Thymus (tissue), 11 donors: Measurements from ENCODE around the gene GGACT. TPM values are rescaled to one million over a fixed set of nuclear protein-coding genes. Genes with fewer than 3 reads are reported as not detected.
A peak's percentile ranks its signal among the peaks of the same experiment; 100 is the strongest.
"Not testable (repeated sequence)": the region's sequence is repeated elsewhere in the genome, so short reads cannot be mapped to it uniquely, and the experiment has no call there.

Experiments used
- DNase-seq, 9 donors: peaks; one replicate each; pipeline ENCODE4 v3.0.0-alpha.2; 2013; ENCODE audit warnings: low spot score in 9 of 9, low read depth in 6 of 9, missing footprints in 1 of 9
- H3K27ac ChIP-seq, 2 donors: one replicate each; pipeline ENCODE4 v1.5.1; 2013; ENCODE audit warnings: control low read depth in 1 of 2, low read depth in 1 of 2, low read length in 1 of 2, mild to moderate bottlenecking in 1 of 2, moderate library complexity in 1 of 2
- H3K27me3 ChIP-seq, 2 donors: one replicate each; pipeline ENCODE4 v1.5.1; 2013; ENCODE audit warnings: low read length in 1 of 2; ENCODE audit not compliant: control insufficient read depth in 2 of 2, insufficient read depth in 1 of 2
- H3K36me3 ChIP-seq, 2 donors: one replicate each; pipeline ENCODE4 v1.5.1; 2013; ENCODE audit warnings: low read length in 1 of 2, mild to moderate bottlenecking in 1 of 2, moderate library complexity in 1 of 2; ENCODE audit not compliant: control insufficient read depth in 2 of 2, insufficient read depth in 2 of 2
- H3K4me1 ChIP-seq, 2 donors: one replicate each; pipeline ENCODE4 v1.5.1; 2013; ENCODE audit warnings: low read length in 2 of 2; ENCODE audit not compliant: control insufficient read depth in 2 of 2, insufficient read depth in 2 of 2
- H3K4me3 ChIP-seq, 2 donors: one replicate each; pipeline ENCODE4 v1.5.1; 2013; ENCODE audit warnings: low read length in 2 of 2, control low read depth in 1 of 2, mild to moderate bottlenecking in 1 of 2
- H3K9me3 ChIP-seq, 2 donors: one replicate each; pipeline ENCODE4 v1.5.1; 2013; ENCODE audit warnings: low read length in 1 of 2, mild to moderate bottlenecking in 1 of 2; ENCODE audit not compliant: control insufficient read depth in 2 of 2, insufficient read depth in 1 of 2
- WGBS: extraction: QIAGEN DNeasy Blood & Tissue Kit; methylation state at CpG from one replicate; pipeline ENCODE4 v1.1.7; 2013; 5-methylcytosine and 5-hydroxymethylcytosine counted together
- polyA plus RNA-seq: library from polyadenylated mRNA; stranded (reverse); fragments of 200-250 nt; gene quantifications from one replicate; pipeline ENCODE4 v1.2.3, GENCODE V29; 2013
- total RNA-seq: library from RNA; stranded (reverse); fragments of 120-200 nt; gene quantifications from one replicate; pipeline ENCODE4 v1.2.4, GENCODE V29; 2013
- donor health status: healthy.

Gene GGACT
- total and polyA plus RNA-seq, 2 donors: 3.5 to 4.4 TPM

GRCh38 chr13:100589178-100589725 is 663 bp upstream of the GGACT start:
- Histone ChIP-seq H3K27me3 (no peaks in the 10 kb centered on the region), H3K9me3 (no peaks in the 10 kb centered on the region), H3K4me1 (peaks cover 3 to 16% of the 10 kb centered on the region in 2 donors), H3K36me3 (no peaks in the 10 kb centered on the region), H3K27ac (no peak overlapping the region), H3K4me3 (peak overlapping the region in 1 of 2 donors; percentile 22)
- no peak for DNase-seq
- WGBS: 85% methylated on average over 6 of the region's 6 CpGs

GRCh38 chr13:100584896-100585295 is 3.7 kb downstream of the GGACT start:
- H3K4me3 ChIP-seq: no peak overlapping the region
- H3K27ac ChIP-seq: no peak overlapping the region
- H3K4me1 ChIP-seq: peaks cover 3 to 14% of the 10 kb centered on the region in 2 donors
- DNase-seq: peak in 2 of 9 donors; percentile 9 to 37
- H3K9me3 ChIP-seq: peaks cover 0 to 5% of the 10 kb centered on the region in 2 donors
- 61% methylated on average over 5 of the region's 5 CpGs for WGBS
- no peaks in the 10 kb centered on the region for H3K27me3 ChIP-seq
- H3K36me3 ChIP-seq: peaks cover 0 to 9% of the 10 kb centered on the region in 2 donors

- H3K36me3 ChIP-seq: peaks cover 0 to 9% of the 10 kb centered on the region in 2 donors
- H3K4me3 ChIP-seq: no peak overlapping the region
- peaks cover 0 to 5% of the 10 kb centered on the region in 2 donors for H3K9me3 ChIP-seq
- H3K27ac ChIP-seq: no peak overlapping the region
- H3K27me3 ChIP-seq: no peaks in the 10 kb centered on the region
- peaks cover 0 to 5% of the 10 kb centered on the region in 2 donors for H3K4me1 ChIP-seq
- WGBS: 98% methylated on average over 2 of the region's 2 CpGs
- DNase-seq: peak in 1 of 9 donors; percentile 9
Measured at GRCh38 chr13:100581504-100581903, 7.1 kb downstream of the GGACT start.

- DNase-seq: no peak
- 94% methylated on average over 4 of the region's 4 CpGs for WGBS
- Histone ChIP-seq H3K36me3 (peaks cover 0 to 9% of the 10 kb centered on the region in 2 donors), H3K9me3 (peaks cover 0 to 5% of the 10 kb centered on the region in 2 donors), H3K27me3 (no peaks in the 10 kb centered on the region), H3K4me3 (no peak overlapping the region), H3K4me1 (peaks cover 0 to 5% of the 10 kb centered on the region in 2 donors), H3K27ac (no peak overlapping the region)
Measured at GRCh38 chr13:100581030-100581429, 7.6 kb downstream of the GGACT start.

GRCh38 chr13:100580045-100580444 is 8.5 kb downstream of the GGACT start:
- Histone ChIP-seq H3K4me1 (peaks cover 0 to 1% of the 10 kb centered on the region in 2 donors), H3K4me3 (no peak overlapping the region), H3K36me3 (peaks cover 0 to 9% of the 10 kb centered on the region in 2 donors), H3K27ac (no peak overlapping the region), H3K27me3 (no peaks in the 10 kb centered on the region), H3K9me3 (peaks cover 0 to 5% of the 10 kb centered on the region in 2 donors)
- no peak for DNase-seq
- 96% methylated on average over 12 of the region's 12 CpGs for WGBS

- 97% methylated on average over 4 of the region's 4 CpGs for WGBS
- not testable (repeated sequence) for H3K27ac ChIP-seq, H3K9me3 ChIP-seq, H3K4me1 ChIP-seq, H3K36me3 ChIP-seq, H3K27me3 ChIP-seq, H3K4me3 ChIP-seq, DNase-seq
Measured at GRCh38 chr13:100577239-100577638, 11.3 kb downstream of the GGACT start.

- peak in 8 of 9 donors; percentile 24 to 82 (median 52) for DNase-seq
- Histone ChIP-seq H3K27me3 (no peaks in the 10 kb centered on the region), H3K9me3 (peaks cover 0 to 3% of the 10 kb centered on the region in 2 donors), H3K4me1 (peaks cover 0 to 3% of the 10 kb centered on the region in 2 donors), H3K4me3 (no peak overlapping the region), H3K27ac (no peak overlapping the region), H3K36me3 (no peaks in the 10 kb centered on the region)
- 47% methylated on average over 2 of the region's 2 CpGs for WGBS
Measured at GRCh38 chr13:100573121-100573520, 15.5 kb downstream of the GGACT start.

GRCh38 chr13:100566543-100566942 is 22.0 kb downstream of the GGACT start:
- 97% methylated on average over 6 of the region's 6 CpGs for WGBS
- Histone ChIP-seq H3K4me3 (no peak overlapping the region), H3K27me3 (no peaks in the 10 kb centered on the region), H3K27ac (no peak overlapping the region), H3K9me3 (peaks cover 0 to 15% of the 10 kb centered on the region in 2 donors), H3K4me1 (peaks cover 7 to 30% of the 10 kb centered on the region in 2 donors), H3K36me3 (no peaks in the 10 kb centered on the region)
- no peak for DNase-seq

- Histone ChIP-seq H3K9me3 (peaks cover 0 to 15% of the 10 kb centered on the region in 2 donors), H3K4me1 (peaks cover 7 to 30% of the 10 kb centered on the region in 2 donors), H3K4me3 (no peak overlapping the region), H3K27ac (peak overlapping the region in 1 of 2 donors; percentile 86), H3K27me3 (no peaks in the 10 kb centered on the region), H3K36me3 (no peaks in the 10 kb centered on the region)
- peak in 7 of 9 donors; percentile 45 to 86 (median 66) for DNase-seq
- 23% methylated on average over 8 of the region's 8 CpGs for WGBS
Measured at GRCh38 chr13:100565286-100565685, 23.3 kb downstream of the GGACT start.
